Iris pigment epithelial cell (primary cell): ENCODE measurements around the gene IL36B.
A peak's percentile ranks its signal among the peaks of the same experiment; 100 is the strongest.
"Not testable (repeated sequence)": the region's sequence is repeated elsewhere in the genome, so short reads cannot be mapped to it uniquely, and the experiment has no call there.

Experiments used
- DNase-seq: peaks from one replicate; pipeline ENCODE4 v3.0.0-alpha.2; 2011; ENCODE audit warnings: low read depth

IL36B gene

DNA sequence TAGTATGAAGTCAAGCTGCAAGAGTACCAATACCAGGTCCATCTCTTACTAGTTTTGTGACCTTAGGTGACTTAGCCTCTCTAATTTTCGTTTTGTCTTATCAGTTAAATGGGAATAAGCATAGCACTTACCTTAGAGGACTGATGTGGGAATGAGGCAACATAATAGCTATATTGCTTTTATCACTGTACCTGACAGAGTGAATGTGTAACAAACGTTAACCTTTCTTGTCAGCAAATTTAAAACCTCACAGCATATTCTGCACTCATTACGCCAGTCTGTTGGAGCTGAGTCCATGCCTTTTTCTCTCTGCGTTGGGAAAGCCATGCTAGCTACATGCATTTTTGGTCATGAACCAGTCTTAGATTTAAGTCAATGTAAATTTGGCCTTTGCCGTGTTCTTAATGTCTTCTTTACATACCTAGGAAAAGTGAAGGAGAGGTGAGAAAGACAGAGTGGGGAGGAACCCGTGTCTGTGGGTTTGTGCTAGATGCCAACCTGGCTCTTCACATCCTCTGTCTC, at the start of gene IL36B:
Gene IL36B, minus strand, starts transcription at position 472 of the 522 bp plus-strand sequence.
- no peak for DNase-seq

DNA sequence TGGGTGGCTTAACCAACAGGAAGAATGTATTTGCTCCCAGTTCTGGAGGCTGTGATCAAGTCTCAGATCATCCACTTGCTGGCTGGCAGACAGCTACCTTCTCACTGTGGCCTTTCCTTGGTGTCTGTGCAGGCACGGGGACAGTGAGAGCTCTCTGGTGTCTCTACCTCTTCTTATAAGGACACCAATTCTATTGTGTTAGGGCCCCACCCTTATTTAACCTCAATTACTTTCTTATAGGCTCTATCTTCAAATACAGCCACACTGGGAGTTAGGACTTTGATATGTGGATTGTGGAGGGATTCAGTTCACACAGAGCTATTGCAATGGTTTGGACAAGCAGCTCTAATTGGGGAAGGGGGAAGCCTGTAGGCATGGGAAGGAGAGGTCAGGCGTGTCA, 49.5 kb upstream of the IL36B start:
- no peak for DNase-seq

GRCh38 chr2:113098532-113098931, 45.9 kb upstream of the IL36B start:
- DNase-seq = no peak

DNA sequence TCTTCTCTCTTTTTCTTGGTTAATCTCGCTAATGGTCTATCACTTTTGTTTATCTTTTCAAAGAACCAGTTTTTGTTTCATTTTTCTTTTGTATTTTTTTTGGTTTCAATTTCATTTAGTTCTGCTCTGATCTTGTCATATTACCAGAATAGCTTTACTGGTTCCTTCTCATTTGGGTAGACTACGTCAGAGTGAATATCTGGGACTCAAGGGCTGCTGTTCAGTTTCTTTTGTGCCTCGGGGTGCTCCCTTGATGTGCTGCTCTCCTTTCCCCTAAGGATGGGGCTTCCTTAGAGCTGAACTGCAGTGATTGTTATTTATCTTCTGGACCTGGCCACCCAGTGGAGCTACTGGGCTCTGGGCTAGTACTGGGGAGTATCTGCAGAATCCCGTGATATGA, 45.4 kb upstream of the IL36B start:
- no peak for DNase-seq

DNA sequence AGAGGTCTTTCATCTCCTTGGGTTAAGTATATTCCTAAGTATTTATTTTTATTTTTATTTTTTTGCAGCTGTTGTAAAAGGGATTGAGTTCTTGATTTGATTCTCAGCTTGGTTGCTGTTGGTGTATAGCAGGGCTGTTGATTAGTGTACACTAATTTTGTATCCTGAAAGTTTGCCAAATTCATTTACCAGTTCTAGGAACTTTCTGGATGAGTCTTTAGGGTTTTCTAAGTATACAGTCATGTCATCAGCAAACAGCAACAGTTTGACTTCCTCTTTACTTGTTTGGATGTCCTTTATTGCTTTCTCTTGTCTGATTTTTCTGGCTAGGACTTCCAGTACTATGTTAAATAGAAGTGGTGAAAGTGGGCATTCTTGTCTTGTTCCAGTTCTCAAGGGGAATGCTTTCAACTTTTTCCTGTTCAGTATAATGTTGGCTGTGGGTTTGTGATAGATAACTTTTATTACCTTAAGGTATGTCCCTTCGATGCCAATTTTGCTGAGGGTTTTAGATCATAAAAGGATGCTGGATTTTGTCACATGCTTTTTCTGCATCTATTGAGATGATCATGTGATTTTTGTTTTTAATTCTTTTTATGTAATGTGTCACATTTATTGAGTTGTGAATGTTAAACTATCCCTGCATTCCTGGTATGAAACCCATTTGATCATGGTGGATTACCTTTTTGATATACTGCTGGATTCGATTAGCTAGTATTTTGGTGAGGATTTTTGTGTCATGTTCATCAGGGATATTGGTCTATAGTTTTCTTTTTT, 44.4 kb upstream of the IL36B start:
- DNase-seq = not testable (repeated sequence)

- not testable (repeated sequence) for DNase-seq
Measured at GRCh38 chr2:113096306-113096705, 43.6 kb upstream of the IL36B start.

GRCh38 chr2:113093613-113093977, 40.9 kb upstream of the IL36B start:
- no peak for DNase-seq

DNA sequence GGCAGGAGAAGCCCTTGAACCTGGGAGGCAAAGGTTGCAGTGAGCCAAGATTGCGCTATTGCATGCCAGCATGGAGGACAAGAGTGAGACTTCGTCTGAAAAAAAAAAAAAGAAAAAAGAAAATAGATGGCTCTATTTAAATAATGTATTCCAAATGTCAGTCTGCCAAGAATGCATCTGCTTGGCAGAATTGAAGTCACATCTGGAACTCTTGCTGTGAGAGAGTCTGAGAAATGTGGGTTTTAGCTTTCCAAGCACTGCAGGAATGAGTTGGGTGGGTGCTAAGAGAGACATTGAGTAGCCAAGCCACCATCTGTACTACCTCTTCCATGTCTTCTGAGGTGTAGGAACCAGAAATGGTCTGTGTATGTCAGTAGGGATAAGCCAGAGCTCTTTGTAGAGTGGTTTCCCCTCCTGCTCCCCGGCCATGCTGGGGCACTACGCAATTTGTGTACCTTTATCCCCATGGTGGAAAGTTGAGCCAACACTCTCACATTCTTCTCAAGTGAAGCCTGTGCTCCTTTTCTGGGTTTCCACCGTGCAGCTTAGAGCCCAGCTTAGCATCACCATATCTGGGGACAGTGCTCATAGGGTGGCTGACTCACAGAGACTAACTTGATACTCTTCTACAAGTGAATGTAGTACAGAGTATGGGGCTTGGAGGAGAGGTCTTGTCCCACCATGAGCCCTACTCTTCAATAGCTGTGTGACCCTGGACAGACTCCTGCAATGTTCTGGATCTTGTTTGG, 40.4 kb upstream of the IL36B start:
- no peak for DNase-seq

DNA sequence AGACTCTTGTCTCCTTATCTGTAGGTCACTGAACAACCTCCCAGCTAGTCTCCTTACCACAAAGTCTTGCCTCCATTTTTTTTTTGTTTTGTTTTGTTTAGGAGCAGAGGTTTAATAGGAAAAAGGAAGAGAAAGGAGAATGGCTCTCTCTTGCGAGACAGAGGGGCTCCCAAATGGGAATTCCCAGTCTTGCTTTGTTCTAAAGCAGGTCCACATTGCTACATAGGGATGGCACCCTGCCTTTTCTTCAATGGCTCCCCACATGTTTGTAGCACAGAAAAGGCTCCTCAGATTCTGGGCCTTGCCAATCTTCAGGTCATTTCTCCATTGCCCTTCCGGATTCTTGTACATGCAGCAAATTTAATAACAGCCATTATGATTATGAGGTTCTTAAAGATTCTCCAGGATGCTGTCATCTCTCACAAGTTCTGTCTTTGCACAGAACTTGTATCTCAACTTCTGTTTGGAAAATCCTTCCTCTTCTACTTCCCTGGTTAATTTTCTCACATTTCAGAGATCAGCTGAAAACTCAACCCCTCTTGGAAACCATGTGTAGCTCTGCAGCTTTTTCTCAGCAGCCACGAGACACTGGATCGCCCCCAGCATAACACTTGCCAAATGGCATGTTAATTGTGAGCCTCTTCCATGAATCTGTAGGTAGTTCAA, 38.7 kb upstream of the IL36B start:
- DNase-seq = no peak

DNA sequence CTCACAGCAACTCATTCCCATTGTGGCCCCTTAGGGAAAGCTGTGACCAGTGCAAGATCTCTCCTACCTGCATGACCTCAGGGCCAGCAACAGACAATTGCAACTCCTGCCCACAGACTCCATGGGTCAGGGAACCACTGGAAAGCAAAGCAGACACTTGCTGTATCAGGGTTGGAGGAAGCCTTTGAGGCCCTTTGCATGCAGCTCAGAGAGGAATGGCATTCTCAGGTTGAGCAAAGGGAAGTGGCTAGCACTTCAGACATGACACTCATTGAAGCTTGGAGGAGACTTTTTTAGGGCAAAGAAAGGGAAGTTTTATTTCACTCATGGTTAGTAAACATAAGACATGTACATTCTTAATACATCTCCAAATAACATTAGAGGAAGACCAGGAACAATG, 37.2 kb upstream of the IL36B start:
- no peak for DNase-seq

GRCh38 chr2:113088213-113088992, 35.7 kb upstream of the IL36B start:
- no peak for DNase-seq

DNA sequence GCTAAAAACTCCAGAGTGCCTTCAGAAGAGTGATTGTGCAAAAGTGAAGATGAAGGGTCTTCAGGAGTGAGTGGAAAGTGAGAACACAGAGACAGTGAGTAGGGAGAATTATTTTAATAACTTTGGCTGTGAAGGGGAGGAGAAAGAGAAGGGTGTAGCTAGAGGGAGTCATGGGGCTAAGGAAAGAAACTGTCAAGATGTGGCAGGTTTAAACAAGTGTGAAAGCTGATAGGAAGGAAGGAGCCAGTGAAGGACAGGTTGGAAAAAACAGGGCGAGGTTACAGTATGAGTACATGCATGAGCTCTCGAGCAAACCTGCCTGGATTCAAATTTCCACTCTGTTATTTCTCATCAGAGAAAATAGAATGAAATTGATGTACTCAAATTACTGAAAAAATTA, 32.9 kb upstream of the IL36B start:
- DNase-seq = no peak

GRCh38 chr2:113084249-113085000, 31.8 kb upstream of the IL36B start:
- peak; percentile 16 for DNase-seq

GRCh38 chr2:113083296-113083695, 30.6 kb upstream of the IL36B start:
- no peak for DNase-seq

DNA sequence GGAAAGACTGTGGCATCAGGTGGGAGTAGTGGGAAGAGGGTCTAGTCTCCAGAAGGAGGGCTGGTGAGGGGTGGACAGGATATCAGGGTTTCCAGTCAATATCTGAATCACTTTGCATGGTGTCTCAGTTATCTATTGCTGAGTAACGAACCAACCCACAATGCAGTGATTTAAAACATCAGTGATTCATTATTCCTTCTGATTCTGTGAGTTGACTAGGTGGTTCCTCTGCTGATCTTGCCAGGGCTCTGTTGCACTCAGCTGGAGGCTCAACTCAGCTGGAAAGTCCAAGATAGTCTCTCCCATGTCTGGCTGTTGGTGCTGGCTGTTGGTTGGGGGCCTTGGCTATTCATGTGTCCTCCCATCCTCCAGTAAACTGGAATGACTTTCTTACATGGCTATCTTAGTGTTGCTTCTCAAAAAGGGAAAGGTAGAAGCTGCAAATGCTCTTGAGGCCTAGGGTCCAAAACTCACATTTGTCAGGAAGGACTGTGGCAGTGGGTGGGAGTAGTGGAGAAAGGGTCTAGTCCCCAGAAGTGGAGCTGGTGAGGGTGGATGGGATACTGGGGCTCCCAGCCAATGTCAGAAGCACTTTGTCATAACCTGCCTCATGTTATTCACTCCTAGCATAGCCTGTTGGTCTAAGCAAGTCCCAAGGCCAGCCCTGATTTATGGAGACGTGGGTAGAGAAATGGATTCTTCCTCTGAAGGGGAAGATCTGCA, 29.0 kb upstream of the IL36B start:
- no peak for DNase-seq

DNA sequence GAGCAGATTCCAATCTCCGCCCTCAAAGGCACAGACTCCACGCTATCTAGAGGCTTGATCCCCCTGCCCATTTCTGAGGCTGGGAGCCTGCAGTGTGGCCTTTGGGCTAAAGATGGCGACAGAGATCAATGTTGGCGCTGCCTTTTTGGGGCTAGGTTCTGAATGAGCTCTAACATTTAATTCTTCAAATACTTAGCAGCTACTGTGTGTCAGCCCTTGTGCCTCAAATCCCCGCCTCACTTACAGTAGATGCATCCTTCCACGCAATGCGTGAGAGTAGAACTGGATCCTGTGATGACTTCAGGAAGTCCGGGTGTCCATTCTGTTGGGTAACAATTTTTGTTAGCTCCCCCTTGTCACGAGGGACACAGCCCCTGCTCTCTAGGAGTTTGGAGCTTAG, 27.5 kb upstream of the IL36B start:
- DNase-seq = peak; percentile 10

- DNase-seq = no peak
Measured at GRCh38 chr2:113079131-113079530, 26.5 kb upstream of the IL36B start.

- DNase-seq = peak; percentile 31
Measured at GRCh38 chr2:113078350-113078839, 25.7 kb upstream of the IL36B start.

DNA sequence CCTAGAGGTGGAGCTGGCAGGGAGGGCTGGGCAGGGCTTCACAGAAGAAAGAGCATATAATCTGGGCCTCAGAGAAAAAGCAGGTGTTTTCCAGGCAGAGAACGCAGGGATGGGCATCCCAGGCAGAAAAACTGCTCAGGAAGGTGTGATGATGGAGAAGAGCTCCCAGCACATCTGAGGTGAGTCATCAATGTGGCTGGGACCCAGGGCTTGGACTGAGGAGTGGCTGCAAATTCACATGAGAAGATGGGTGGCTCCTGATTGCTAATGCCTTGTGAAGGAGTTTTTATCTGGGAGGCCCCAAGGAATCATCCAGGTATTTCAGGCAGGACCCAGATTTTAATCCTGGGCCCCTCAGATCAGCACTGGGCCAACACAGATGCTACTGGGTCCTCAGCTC, 25.3 kb upstream of the IL36B start:
- peak; percentile 10 for DNase-seq

- no peak for DNase-seq
Measured at GRCh38 chr2:113076954-113077669, 24.4 kb upstream of the IL36B start.
